Measurements from ENCODE around the gene SRP19.
"Not testable (repeated sequence)": the region's sequence is repeated elsewhere in the genome, so short reads cannot be mapped to it uniquely, and the experiment has no call there.

The SRP19 gene

DNA sequence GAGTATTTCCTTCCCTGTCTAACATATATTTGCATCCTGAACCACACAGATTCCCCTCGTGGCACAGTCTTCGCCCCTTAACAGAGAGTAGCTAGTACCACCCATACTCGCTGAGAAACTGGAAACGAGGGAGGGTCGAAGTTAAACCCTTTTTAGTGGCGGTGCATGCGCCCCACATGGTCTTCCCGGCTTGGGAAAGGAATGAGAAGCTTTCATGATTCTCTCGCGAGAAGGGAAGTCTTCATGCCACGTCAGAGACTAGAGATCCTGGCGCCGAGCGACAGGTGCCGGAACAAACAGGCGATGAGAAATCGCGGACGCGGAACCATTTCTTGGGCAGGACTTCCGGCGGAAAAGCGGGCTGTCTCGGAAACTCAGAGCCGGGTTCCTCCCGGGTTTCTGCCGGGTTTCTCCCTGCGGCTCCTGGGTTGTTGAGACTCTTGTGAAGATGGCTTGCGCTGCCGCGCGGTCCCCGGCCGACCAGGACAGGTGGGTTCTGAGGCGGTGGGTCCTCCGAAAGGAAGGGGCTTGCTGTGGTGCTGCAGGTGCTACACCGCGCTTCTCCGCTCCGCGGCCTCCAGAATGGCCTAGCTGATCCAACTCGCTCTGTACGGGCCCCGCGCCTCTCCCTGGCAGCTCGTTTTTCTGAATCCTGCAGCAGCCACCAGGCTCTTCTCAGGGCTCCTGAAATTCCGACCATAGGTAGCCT, at the start of gene SRP19:
Gene SRP19, plus strand, starts transcription at position 359 of the 709 bp plus-strand sequence. Its CDS starts 90 bp downstream, at position 449.
- peak; percentile 95 for DNase-seq

- no peak for DNase-seq
Measured at GRCh38 chr5:112812549-112812948, 48.5 kb upstream of the SRP19 start.

DNA sequence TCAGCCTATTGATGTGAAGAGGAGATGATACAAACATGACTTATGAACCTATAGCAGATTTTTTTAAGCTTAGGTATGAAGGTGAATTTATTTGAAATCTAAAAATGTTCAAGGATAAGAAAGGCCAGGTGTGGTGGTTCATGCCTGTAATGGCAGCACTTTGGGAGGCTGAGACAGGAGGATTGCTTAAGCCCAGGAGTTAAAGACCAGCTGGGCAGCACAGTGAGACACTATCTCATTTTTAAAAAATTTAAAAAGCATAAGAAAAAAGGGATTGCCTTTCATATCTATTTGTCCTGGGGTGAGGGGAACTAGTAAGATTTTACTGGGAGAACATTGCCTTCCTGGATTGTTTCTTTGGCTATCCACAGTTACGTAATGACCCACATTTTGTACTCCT, 40.8 kb upstream of the SRP19 start:
- DNase-seq: no peak

- no peak for DNase-seq
Measured at GRCh38 chr5:112822456-112822855, 38.6 kb upstream of the SRP19 start.

GRCh38 chr5:112823181-112823580, 37.9 kb upstream of the SRP19 start:
- no peak for DNase-seq

- DNase-seq: no peak
Measured at GRCh38 chr5:112823656-112824055, 37.4 kb upstream of the SRP19 start.

- no peak for DNase-seq
Measured at GRCh38 chr5:112824197-112824596, 36.9 kb upstream of the SRP19 start.

DNA sequence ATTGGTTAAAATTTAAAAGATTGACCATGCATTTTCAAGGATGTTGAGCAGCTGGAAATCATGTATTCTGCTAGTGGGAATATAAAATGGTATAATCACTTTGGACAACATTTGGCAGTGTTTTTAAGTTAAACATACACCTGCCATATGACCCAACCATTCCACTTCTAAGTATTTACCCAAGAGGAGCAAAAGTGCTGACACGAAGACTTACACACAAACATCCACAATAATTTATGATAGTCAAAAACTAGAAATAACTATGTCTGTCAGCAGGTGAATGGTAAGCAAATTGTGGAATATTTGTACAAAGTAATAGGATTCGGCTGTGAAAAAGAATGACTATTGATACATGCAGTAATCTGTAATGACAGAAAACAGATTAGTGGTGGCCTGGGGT, 30.7 kb upstream of the SRP19 start:
- no peak for DNase-seq

DNA sequence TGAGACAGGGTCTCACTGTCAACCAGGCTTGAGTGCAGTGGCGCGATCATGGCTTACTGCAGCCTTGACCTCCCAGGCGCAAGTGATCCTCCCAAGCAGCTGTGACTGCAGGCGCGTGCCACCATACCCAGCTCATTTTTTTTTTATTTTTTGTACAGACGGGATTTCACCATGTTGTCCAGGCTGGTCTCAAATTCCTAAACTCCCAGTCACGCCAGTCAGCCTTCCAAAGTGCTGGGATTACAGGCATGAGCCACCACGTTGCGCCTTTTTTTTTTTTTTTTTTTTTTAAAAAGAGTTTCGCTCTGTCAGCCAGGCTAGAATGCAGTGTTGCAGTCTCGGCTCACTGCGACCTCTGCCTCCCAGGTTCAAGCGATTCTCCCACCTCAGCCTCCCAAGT, 27.1 kb upstream of the SRP19 start:
- DNase-seq: no peak

GRCh38 chr5:112844489-112844888, 16.6 kb upstream of the SRP19 start:
- no peak for DNase-seq

DNA sequence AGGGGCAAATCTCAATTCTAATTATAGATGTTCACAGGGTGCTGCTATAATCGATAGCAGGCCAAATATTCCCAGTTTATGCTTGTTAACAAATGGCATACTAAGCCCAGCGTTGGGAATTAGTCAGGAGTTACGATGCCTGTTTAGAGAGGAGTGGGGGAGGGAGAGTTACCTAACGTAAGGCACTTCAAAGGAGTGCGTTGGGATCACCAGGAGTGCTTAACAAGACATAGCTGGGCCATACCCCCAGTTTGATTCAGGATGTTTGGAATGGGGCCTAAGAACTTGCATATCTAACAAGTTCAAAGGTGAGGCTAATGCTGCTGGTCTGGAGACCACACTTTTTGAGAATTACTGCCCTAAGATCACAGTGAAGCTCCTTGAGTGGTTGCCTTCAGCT, 14.5 kb upstream of the SRP19 start:
- no peak for DNase-seq

DNA sequence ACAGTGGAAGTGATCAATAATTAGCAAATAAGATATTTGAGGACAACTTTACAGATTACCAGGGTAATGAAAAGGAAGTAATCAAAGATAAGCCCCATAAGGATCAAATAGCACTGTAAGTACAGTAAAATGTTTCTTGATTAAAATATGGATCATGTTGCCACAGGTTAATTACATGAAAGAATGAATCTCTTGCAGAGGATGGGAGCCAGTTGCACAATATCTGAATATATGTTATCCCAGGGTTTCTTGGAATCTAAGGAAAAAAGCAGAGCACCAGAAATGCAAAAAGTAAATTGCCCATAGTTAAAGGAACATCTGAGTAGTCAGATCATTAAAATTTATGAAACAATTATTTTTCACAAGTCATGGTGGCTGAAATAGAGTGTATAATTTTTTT, 13.8 kb upstream of the SRP19 start:
- no peak for DNase-seq

DNA sequence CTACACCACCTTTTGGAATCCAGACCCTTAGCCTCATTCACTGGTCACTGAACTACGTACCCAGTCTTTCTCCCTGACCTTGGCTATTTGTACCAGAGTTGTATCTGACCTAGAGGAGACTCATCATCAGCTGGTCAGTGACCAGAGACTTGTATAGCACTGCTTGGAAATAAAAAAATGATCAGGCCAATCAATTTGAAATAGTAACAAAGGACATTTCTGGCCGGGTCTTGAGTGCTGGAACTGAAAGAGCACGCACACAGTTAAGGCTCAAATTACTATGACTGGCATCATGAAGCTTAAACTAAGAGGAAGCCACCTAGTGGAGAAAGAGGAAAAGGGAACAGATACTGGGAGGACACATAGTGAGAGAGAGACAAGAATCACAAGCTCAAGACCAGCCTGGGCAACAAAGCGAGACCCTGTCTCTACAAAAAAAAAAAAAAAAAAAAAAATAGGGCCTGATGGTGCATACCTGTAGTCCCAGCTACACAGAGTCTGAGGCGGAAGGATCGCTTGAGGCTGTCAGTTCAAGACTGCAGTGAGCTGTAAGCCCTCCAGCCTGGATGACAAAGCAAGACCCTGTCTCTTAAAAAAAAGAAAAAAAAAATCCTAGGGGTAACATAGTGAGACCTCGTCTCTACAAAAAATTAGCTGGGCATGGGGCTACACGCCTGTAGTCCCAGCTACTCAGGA, 12.8 kb upstream of the SRP19 start:
- peak; percentile 55 for DNase-seq

- DNase-seq: no peak
Measured at GRCh38 chr5:112849912-112850311, 11.2 kb upstream of the SRP19 start.

GRCh38 chr5:112854651-112855050, 6.4 kb upstream of the SRP19 start:
- no peak for DNase-seq

DNA sequence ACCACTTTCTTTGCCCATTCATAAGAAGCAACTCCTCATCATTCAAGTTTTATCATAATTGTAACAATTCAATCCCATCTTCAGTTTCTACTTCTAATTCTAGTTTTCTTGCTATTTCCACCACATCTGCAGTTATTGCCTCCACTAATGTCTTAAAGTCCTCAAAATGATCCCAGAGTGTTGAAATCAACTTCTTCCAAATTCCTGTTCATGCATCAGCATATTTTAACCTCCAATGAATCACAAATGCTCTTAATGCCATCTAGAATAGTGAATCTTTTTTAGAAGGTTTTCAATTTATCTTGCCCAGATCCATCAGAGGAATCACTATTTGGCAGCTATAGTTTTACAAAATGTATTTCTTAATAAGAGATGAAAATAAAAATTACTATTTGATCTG, 3.2 kb upstream of the SRP19 start:
- no peak for DNase-seq

- DNase-seq: not testable (repeated sequence)
Measured at GRCh38 chr5:112860571-112860928, 537 bp upstream of the SRP19 start.

DNA sequence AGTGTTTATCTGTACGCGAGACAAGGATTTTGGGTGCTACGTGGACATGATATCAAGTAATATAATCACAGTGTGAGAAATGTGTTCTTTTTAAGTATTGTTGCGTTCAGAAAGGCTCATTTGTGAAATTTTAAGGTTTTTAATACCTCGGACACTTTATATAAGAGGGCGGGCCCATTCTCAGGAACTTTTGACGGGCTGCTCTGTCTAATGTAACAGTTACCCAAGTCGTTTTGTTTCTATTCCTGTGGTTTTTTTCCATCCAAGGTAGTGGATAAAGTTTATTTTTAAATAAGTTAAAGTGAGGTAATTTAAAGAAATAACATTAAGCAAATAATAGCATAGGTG, 525 bp downstream of the SRP19 start:
- DNase-seq: no peak

DNA sequence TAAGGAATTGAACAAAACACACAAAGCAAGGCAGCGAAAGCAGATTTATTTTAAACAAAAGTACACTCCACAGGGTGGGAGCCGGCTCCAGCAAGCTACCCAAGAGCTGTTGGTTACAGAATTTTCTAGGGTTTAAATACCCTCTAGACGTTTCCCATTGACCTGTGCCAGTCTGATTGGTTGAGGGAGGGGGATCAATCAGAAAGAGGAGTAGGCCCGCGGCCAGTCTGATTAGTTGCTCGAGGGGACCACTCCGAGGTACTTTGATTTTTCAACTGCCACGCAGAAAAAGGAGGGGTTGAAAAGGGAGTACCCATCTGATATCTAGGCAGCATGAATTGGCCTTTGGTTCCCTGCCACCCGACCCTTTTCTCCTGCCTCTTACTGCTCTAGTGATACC, 998 bp downstream of the SRP19 start:
- DNase-seq: no peak

DNA sequence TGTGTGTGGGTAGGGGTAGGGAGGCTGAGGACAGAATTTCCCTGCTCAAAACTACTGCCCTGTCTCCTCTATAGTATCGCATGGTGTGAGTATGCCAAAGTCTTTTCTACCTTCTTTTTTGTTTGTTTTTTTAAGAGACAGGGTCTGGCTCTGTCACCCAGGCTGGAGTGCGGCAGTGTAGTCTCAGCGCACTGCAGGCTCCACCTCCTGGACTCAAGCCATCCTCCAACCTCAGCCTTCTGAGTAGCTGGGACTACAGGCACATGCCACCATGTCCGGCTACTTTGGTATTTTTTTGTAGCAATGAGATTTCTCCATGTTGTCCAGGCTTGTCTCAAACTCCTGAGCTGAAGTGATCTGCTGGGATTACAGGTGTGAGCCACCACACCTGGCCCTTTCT, 2.5 kb downstream of the SRP19 start:
- DNase-seq: no peak

GRCh38 chr5:112865128-112865527, 4.0 kb downstream of the SRP19 start:
- no peak for DNase-seq

- no peak for DNase-seq
Measured at GRCh38 chr5:112866739-112867138, 5.7 kb downstream of the SRP19 start.

DNA sequence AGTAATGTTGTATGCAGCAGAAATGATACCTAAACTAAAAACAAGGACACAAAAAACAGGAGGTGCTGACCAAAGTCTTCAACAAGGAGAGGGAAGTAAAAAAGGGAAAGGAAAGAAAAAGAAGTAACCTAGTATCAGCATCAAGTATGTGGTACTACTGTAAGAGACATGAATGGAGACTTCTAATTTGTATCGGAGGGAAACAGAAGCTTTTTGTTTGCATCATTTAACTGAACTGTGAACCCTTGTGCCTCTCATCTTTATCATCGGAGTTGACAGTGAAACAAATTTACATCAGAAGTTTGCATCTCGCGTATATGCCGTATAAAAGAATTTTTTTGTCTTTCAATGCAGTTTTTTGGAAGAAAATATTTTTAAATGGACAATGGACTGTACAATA, 6.3 kb downstream of the SRP19 start:
- DNase-seq: no peak

GRCh38 chr5:112869948-112870347, 8.9 kb downstream of the SRP19 start:
- no peak for DNase-seq

- DNase-seq: no peak
Measured at GRCh38 chr5:112870966-112871365, 9.9 kb downstream of the SRP19 start.
